WTC11 (cell line): Measurements from ENCODE around the gene CYP27B1. TPM values are rescaled to one million over a fixed set of nuclear protein-coding genes. Genes with fewer than 3 reads are reported as not detected.

ENCODE experiments used
- ATAC-seq: fragments of 200-7000 bp; cut with Tn5 transposase; 2 replicates; pipeline ENCODE4 v1.10.0; 2021; ENCODE audit warnings: mild to moderate bottlenecking, moderate library complexity
- CTCF ChIA-PET: fragments of 300-600 bp; sonication (Branson Sonifier 250); formaldehyde crosslinking; loops from one replicate; lab custom pipeline; 2021; ENCODE audit warnings: antibody characterized with exemption; lab: Charles Lee
- POLR2A ChIA-PET: fragments of 350-600 bp; sonication (Branson Sonifier 250); formaldehyde crosslinking; loops from one replicate; lab custom pipeline; 2021; ENCODE audit warnings: antibody characterized with exemption; lab: Charles Lee
- DNase-seq: peaks from one replicate; pipeline ENCODE4 v3.0.0; 2021; ENCODE audit warnings: low spot score
- H3K27ac Mint-ChIP-seq: 2 replicates; pipeline ENCODE4 v1.8.0; 2021; ENCODE audit warnings: mixed read lengths
- H3K27me3 Mint-ChIP-seq: 2 replicates; pipeline ENCODE4 v1.8.0; 2021; ENCODE audit warnings: low read depth, mild to moderate bottlenecking, moderate library complexity, mixed read lengths
- H3K36me3 Mint-ChIP-seq: 2 replicates; pipeline ENCODE4 v1.8.0; 2021; ENCODE audit warnings: mixed read lengths
- H3K4me1 Mint-ChIP-seq: 2 replicates; pipeline ENCODE4 v1.8.0; 2022; ENCODE audit warnings: mixed read lengths
- H3K4me3 Mint-ChIP-seq: 2 replicates; pipeline ENCODE4 v1.8.0; 2021; ENCODE audit warnings: mild to moderate bottlenecking, moderate library complexity, mixed read lengths
- H3K9me3 Mint-ChIP-seq: 2 replicates; pipeline ENCODE4 v1.8.0; 2021; ENCODE audit warnings: mixed read lengths
- ATF1 ChIP-seq: sonication (generic); formaldehyde crosslinking; IDR thresholded peaks from 2 replicates; pipeline ENCODE4 v1.8.1; 2023; ENCODE audit warnings: mild to moderate bottlenecking, moderate library complexity, missing genetic modification reagents
- ETV6 ChIP-seq: sonication (generic); formaldehyde crosslinking; IDR thresholded peaks from 2 replicates; pipeline ENCODE4 v1.8.1; 2022; ENCODE audit warnings: mild to moderate bottlenecking, missing genetic modification reagents
- FOXK1 ChIP-seq: sonication (generic); formaldehyde crosslinking; IDR thresholded peaks from 2 replicates; pipeline ENCODE4 v1.8.0; 2022; ENCODE audit warnings: mild to moderate bottlenecking, moderate library complexity, missing genetic modification reagents
- GRHL2 ChIP-seq: fragments of 250-450 bp; sonication (Bioruptor Pico); IDR thresholded peaks from 2 replicates; pipeline ENCODE4 v1.8.0; 2022; ENCODE audit warnings: mild to moderate bottlenecking, moderate library complexity; ENCODE audit not compliant: insufficient replicate concordance, severe bottlenecking
- HMGA2 ChIP-seq: fragments of 250-450 bp; sonication (Bioruptor Pico); IDR thresholded peaks from 2 replicates; pipeline ENCODE4 v1.4.0; 2021; ENCODE audit warnings: mild to moderate bottlenecking, moderate library complexity
- MYBL2 ChIP-seq: sonication (generic); formaldehyde crosslinking; IDR thresholded peaks from 2 replicates; pipeline ENCODE4 v1.8.1; 2023; ENCODE audit warnings: mild to moderate bottlenecking, moderate library complexity, missing genetic modification reagents
- NFYB ChIP-seq: sonication (generic); formaldehyde crosslinking; conservative IDR thresholded peaks from 2 replicates; pipeline ENCODE4 v1.8.0; 2022; ENCODE audit warnings: low read depth, missing genetic modification reagents
- NR3C1 ChIP-seq: sonication (generic); formaldehyde crosslinking; conservative IDR thresholded peaks from 2 replicates; pipeline ENCODE4 v1.8.1; 2023; ENCODE audit warnings: low read depth, mild to moderate bottlenecking, missing genetic modification reagents
- RELA ChIP-seq: sonication (generic); formaldehyde crosslinking; IDR thresholded peaks from 2 replicates; pipeline ENCODE4 v1.8.1; 2022; ENCODE audit warnings: missing genetic modification reagents, mild to moderate bottlenecking, borderline replicate concordance
- SMAD4 ChIP-seq: sonication (generic); formaldehyde crosslinking; IDR thresholded peaks from 2 replicates; pipeline ENCODE4 v1.8.0; 2022; ENCODE audit warnings: mild to moderate bottlenecking, missing genetic modification reagents
- TEAD1 ChIP-seq: sonication (generic); formaldehyde crosslinking; IDR thresholded peaks from 2 replicates; pipeline ENCODE4 v1.8.0; 2022; ENCODE audit warnings: mild to moderate bottlenecking, missing genetic modification reagents
- ZNF416 ChIP-seq: fragments of 250-450 bp; sonication (Bioruptor Pico); IDR thresholded peaks from 2 replicates; pipeline ENCODE4 v1.9.0; 2021; ENCODE audit warnings: mild to moderate bottlenecking, inconsistent platforms
- total RNA-seq: library from RNA; stranded (reverse); gene quantifications from 3 replicates; pipeline ENCODE4 v1.2.3, GENCODE V29; 2021
- TF ChIP-seq, protein P1 (sequence below): sonication (generic); formaldehyde crosslinking; IDR thresholded peaks from 2 replicates; pipeline ENCODE4 v1.8.0; 2022; ENCODE audit warnings: mild to moderate bottlenecking, missing genetic modification reagents
- TF ChIP-seq, protein P2 (sequence below): sonication (generic); formaldehyde crosslinking; IDR thresholded peaks from 2 replicates; pipeline ENCODE4 v1.8.0; 2023; ENCODE audit warnings: mild to moderate bottlenecking, missing genetic modification reagents
- TF ChIP-seq, protein P3 (sequence below): fragments of 250-450 bp; sonication (Bioruptor Pico); IDR thresholded peaks from 2 replicates; pipeline ENCODE4 v2.1.2; 2022; ENCODE audit warnings: mild to moderate bottlenecking, moderate library complexity
- TF ChIP-seq, protein P4 (sequence below): sonication (generic); formaldehyde crosslinking; IDR thresholded peaks from 2 replicates; pipeline ENCODE4 v1.8.0; 2022; ENCODE audit warnings: mild to moderate bottlenecking, missing genetic modification reagents
- TF ChIP-seq, protein P5 (sequence below): sonication (generic); formaldehyde crosslinking; IDR thresholded peaks from 2 replicates; pipeline ENCODE4 v1.8.1; 2022; ENCODE audit warnings: mild to moderate bottlenecking, moderate library complexity, missing genetic modification reagents
- TF ChIP-seq, protein P6 (sequence below): sonication (generic); formaldehyde crosslinking; IDR thresholded peaks from 2 replicates; pipeline ENCODE4 v1.8.1; 2023; ENCODE audit warnings: mild to moderate bottlenecking, moderate library complexity, missing genetic modification reagents
- TF ChIP-seq, protein P7 (sequence below): sonication (generic); formaldehyde crosslinking; IDR thresholded peaks from 2 replicates; pipeline ENCODE4 v1.8.0; 2022; ENCODE audit warnings: mild to moderate bottlenecking, missing genetic modification reagents
- TF ChIP-seq, protein P8 (sequence below): sonication (generic); formaldehyde crosslinking; IDR thresholded peaks from 2 replicates; pipeline ENCODE4 v1.8.1; 2022; ENCODE audit warnings: mild to moderate bottlenecking, missing genetic modification reagents, moderate library complexity, borderline replicate concordance

Gene CYP27B1
- total RNA-seq, 1 experiment from 2014 or later = 2.1 TPM

DNA sequence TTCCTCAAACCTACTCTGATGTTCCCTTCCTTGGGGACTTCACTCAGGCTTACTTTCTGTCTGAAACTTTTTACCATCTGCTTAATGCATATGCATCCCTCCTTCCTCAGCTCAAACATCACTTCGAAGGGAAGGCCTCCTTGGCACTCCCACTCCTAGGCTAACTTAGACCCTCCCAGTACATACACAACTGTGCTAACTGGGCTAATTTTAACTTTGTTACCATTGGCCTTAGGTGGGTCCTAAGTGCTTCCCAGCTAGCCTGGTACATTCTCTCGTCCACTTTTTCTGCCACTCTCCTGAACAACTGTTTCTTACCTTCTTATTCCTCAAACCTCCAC is 9.3 kb upstream of the CYP27B1 start (continued):
- TF ChIP-seq, protein P1, sequence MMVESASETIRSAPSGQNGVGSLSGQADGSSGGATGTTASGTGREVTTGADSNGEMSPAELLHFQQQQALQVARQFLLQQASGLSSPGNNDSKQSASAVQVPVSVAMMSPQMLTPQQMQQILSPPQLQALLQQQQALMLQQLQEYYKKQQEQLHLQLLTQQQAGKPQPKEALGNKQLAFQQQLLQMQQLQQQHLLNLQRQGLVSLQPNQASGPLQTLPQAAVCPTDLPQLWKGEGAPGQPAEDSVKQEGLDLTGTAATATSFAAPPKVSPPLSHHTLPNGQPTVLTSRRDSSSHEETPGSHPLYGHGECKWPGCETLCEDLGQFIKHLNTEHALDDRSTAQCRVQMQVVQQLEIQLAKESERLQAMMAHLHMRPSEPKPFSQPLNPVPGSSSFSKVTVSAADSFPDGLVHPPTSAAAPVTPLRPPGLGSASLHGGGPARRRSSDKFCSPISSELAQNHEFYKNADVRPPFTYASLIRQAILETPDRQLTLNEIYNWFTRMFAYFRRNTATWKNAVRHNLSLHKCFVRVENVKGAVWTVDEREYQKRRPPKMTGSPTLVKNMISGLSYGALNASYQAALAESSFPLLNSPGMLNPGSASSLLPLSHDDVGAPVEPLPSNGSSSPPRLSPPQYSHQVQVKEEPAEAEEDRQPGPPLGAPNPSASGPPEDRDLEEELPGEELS = no peak
- TF ChIP-seq NR3C1 (CRISPR knock-in tag) (no peak), TEAD1 (no peak), SMAD4 (no peak)

DNA sequence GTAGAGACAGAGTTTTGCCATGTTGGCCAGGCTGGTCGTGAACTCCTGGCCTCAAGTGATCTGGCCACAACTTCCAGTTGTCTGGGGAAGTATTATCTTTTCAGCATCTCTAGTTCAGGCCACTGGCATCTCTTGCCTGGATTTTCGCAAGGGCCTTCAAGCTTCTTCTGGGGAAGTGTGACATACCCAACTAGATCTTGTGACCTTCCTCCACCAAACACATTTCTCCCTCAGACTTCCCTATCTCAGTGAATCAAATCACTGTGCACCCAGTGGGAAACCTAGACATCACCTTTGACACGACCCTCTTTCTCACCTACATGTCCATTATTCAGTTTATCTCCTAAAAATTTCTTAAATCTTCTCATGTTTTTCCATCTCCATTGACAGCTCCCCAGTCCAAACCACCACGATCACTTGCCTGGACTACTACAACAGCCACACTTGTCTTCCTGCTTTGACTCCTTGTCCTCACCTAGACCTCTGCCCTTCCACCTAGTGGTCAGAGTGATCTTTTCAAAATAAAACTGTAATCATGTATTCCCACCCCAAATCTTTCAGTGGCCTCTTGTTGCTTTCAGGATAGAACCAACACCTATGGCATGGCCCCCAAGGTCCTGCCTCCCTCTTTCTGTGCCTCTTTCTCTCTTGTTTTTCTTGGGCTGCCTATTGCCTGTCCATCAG is 8.8 kb upstream of the CYP27B1 start:
- no peak overlapping the region for H3K4me3 Mint-ChIP-seq
- H3K4me1 Mint-ChIP-seq = peaks cover 6% of the 10 kb centered on the region; the same call in 1 of the 2 replicates
- ChIA-PET POLR2A (no interaction called here), CTCF (interaction anchor here (0.9 to 2.0 kb wide), 3 partner anchors 10 to 28 kb away, joined by 4 to 8 read pairs (median 5); no protein-coding TSS in a partner anchor)
- no peak overlapping the region for H3K27ac Mint-ChIP-seq
- H3K27me3 Mint-ChIP-seq = peaks cover 16% of the 10 kb centered on the region
- H3K36me3 Mint-ChIP-seq = peaks cover under 1% of the 10 kb centered on the region; the same call in 1 of the 2 replicates
- DNase-seq = no peak
- H3K9me3 Mint-ChIP-seq = no peaks in the 10 kb centered on the region
- no peak for ATAC-seq
- TF ChIP-seq HMGA2 (CRISPR knock-in tag) (no peak), ETV6 (CRISPR knock-in tag) (no peak), RELA (CRISPR knock-in tag) (no peak), MYBL2 (CRISPR knock-in tag) (no peak), FOXK1 (no peak), ZNF416 (CRISPR knock-in tag) (no peak), ATF1 (CRISPR knock-in tag) (no peak), GRHL2 (CRISPR knock-in tag) (no peak), NFYB (CRISPR knock-in tag) (no peak)
- TF ChIP-seq, protein P2, sequence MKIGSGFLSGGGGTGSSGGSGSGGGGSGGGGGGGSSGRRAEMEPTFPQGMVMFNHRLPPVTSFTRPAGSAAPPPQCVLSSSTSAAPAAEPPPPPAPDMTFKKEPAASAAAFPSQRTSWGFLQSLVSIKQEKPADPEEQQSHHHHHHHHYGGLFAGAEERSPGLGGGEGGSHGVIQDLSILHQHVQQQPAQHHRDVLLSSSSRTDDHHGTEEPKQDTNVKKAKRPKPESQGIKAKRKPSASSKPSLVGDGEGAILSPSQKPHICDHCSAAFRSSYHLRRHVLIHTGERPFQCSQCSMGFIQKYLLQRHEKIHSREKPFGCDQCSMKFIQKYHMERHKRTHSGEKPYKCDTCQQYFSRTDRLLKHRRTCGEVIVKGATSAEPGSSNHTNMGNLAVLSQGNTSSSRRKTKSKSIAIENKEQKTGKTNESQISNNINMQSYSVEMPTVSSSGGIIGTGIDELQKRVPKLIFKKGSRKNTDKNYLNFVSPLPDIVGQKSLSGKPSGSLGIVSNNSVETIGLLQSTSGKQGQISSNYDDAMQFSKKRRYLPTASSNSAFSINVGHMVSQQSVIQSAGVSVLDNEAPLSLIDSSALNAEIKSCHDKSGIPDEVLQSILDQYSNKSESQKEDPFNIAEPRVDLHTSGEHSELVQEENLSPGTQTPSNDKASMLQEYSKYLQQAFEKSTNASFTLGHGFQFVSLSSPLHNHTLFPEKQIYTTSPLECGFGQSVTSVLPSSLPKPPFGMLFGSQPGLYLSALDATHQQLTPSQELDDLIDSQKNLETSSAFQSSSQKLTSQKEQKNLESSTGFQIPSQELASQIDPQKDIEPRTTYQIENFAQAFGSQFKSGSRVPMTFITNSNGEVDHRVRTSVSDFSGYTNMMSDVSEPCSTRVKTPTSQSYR (CRISPR knock-in tag) = no peak
- TF ChIP-seq, protein P3, sequence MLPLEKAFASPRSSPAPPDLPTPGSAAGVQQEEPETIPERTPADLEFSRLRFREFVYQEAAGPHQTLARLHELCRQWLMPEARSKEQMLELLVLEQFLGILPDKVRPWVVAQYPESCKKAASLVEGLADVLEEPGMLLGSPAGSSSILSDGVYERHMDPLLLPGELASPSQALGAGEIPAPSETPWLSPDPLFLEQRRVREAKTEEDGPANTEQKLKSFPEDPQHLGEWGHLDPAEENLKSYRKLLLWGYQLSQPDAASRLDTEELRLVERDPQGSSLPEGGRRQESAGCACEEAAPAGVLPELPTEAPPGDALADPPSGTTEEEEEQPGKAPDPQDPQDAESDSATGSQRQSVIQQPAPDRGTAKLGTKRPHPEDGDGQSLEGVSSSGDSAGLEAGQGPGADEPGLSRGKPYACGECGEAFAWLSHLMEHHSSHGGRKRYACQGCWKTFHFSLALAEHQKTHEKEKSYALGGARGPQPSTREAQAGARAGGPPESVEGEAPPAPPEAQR = no peak
- TF ChIP-seq, protein P1 = no peak
- TF ChIP-seq, protein P4, sequence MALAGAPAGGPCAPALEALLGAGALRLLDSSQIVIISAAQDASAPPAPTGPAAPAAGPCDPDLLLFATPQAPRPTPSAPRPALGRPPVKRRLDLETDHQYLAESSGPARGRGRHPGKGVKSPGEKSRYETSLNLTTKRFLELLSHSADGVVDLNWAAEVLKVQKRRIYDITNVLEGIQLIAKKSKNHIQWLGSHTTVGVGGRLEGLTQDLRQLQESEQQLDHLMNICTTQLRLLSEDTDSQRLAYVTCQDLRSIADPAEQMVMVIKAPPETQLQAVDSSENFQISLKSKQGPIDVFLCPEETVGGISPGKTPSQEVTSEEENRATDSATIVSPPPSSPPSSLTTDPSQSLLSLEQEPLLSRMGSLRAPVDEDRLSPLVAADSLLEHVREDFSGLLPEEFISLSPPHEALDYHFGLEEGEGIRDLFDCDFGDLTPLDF (CRISPR knock-in tag) = no peak
- TF ChIP-seq, protein P5, sequence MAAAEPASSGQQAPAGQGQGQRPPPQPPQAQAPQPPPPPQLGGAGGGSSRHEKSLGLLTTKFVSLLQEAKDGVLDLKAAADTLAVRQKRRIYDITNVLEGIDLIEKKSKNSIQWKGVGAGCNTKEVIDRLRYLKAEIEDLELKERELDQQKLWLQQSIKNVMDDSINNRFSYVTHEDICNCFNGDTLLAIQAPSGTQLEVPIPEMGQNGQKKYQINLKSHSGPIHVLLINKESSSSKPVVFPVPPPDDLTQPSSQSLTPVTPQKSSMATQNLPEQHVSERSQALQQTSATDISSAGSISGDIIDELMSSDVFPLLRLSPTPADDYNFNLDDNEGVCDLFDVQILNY (CRISPR knock-in tag) = no peak
- TF ChIP-seq, protein P6, sequence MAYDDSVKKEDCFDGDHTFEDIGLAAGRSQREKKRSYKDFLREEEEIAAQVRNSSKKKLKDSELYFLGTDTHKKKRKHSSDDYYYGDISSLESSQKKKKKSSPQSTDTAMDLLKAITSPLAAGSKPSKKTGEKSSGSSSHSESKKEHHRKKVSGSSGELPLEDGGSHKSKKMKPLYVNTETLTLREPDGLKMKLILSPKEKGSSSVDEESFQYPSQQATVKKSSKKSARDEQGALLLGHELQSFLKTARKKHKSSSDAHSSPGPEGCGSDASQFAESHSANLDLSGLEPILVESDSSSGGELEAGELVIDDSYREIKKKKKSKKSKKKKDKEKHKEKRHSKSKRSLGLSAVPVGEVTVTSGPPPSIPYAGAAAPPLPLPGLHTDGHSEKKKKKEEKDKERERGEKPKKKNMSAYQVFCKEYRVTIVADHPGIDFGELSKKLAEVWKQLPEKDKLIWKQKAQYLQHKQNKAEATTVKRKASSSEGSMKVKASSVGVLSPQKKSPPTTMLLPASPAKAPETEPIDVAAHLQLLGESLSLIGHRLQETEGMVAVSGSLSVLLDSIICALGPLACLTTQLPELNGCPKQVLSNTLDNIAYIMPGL (CRISPR knock-in tag) = no peak
- TF ChIP-seq, protein P7, sequence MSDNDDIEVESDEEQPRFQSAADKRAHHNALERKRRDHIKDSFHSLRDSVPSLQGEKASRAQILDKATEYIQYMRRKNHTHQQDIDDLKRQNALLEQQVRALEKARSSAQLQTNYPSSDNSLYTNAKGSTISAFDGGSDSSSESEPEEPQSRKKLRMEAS (CRISPR knock-in tag) = no peak
- TF ChIP-seq, protein P8, sequence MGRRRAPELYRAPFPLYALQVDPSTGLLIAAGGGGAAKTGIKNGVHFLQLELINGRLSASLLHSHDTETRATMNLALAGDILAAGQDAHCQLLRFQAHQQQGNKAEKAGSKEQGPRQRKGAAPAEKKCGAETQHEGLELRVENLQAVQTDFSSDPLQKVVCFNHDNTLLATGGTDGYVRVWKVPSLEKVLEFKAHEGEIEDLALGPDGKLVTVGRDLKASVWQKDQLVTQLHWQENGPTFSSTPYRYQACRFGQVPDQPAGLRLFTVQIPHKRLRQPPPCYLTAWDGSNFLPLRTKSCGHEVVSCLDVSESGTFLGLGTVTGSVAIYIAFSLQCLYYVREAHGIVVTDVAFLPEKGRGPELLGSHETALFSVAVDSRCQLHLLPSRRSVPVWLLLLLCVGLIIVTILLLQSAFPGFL (CRISPR knock-in tag) = no peak
